Lung (tissue), 12 donors: Measurements from ENCODE around the gene G6PC1. TPM values are rescaled to one million over a fixed set of nuclear protein-coding genes. Genes with fewer than 3 reads are reported as not detected.
"Not testable (repeated sequence)": the region's sequence is repeated elsewhere in the genome, so short reads cannot be mapped to it uniquely, and the experiment has no call there.

ENCODE experiments used
- ATAC-seq: fragments of 200-7000 bp; cut with Tn5 transposase; one replicate; pipeline ENCODE4 v1.9.1; 2020; ENCODE audit warnings: moderate number of reproducible peaks; ENCODE audit not compliant: insufficient read depth, low FRiP score
- DNase-seq, 3 donors: peaks; one replicate each; pipeline ENCODE4 v3.0.0-alpha.2; 2013 to 2017
- H3K27ac ChIP-seq, 2 donors: one replicate each; pipeline ENCODE4 v1.5.1; 2013; ENCODE audit warnings: mild to moderate bottlenecking in 2 of 2, moderate library complexity in 2 of 2, control low read depth in 1 of 2, inconsistent platforms in 1 of 2, low read depth in 1 of 2, low read length in 1 of 2
- H3K27me3 ChIP-seq, 3 donors: one replicate each; pipeline ENCODE4 v1.5.1; 2013; ENCODE audit warnings: low read length in 2 of 3; ENCODE audit not compliant: control insufficient read depth in 3 of 3, insufficient read depth in 3 of 3
- H3K36me3 ChIP-seq, 4 donors: one replicate each; pipeline ENCODE4 v1.5.1; 2013; ENCODE audit warnings: low read length in 4 of 4, mild to moderate bottlenecking in 1 of 4, moderate library complexity in 1 of 4; ENCODE audit not compliant: control insufficient read depth in 4 of 4, insufficient read depth in 4 of 4
- H3K4me1 ChIP-seq, 5 donors: one replicate each; pipeline ENCODE4 v1.5.1; 2013; ENCODE audit warnings: low read length in 5 of 5, mild to moderate bottlenecking in 2 of 5, moderate library complexity in 1 of 5; ENCODE audit not compliant: control insufficient read depth in 5 of 5, insufficient read depth in 5 of 5
- H3K4me3 ChIP-seq: one replicate; pipeline ENCODE4 v1.5.1; 2013; ENCODE audit warnings: mild to moderate bottlenecking, control low read depth, moderate library complexity
- H3K9ac ChIP-seq, 2 donors: one replicate each; pipeline ENCODE4 v1.5.1; 2013; ENCODE audit warnings: low read length in 2 of 2, control low read depth in 1 of 2; ENCODE audit not compliant: insufficient read depth in 1 of 2
- H3K9me3 ChIP-seq, 4 donors: one replicate each; pipeline ENCODE4 v1.5.1; 2013; ENCODE audit warnings: low read length in 3 of 4, mild to moderate bottlenecking in 1 of 4, moderate library complexity in 1 of 4; ENCODE audit not compliant: control insufficient read depth in 4 of 4, insufficient read depth in 3 of 4
- CTCF ChIP-seq: IDR thresholded peaks from 2 replicates; pipeline ENCODE4 v1.5.1; 2012; ENCODE audit warnings: mild to moderate bottlenecking; ENCODE audit errors: control extremely low read depth, extremely low read depth
- WGBS, 2 donors: extraction: QIAGEN DNeasy Blood & Tissue Kit; methylation state at CpG; one replicate each; pipeline ENCODE4 v1.1.7; 2013; 5-methylcytosine and 5-hydroxymethylcytosine counted together
- polyA plus RNA-seq, 2 donors: library from polyadenylated mRNA; stranded (reverse); fragments of 200-250 nt; gene quantifications; one replicate each; pipeline ENCODE4 v1.2.1, GENCODE V29; 2013
- total RNA-seq, 2 donors: library from RNA; depleted of rRNA in 1 of 2; stranded (reverse); fragments of >200 nt in 1 of 2; gene quantifications; one replicate each; pipeline ENCODE4 v1.2.1, GENCODE V29; 2014 to 2021
- donor health status: control.
- donor health status: control.
- donor health status: Bipolar disorder and iron deficiency.
- donor health status: healthy.
- donor health status: DM: yes; HTN: yes; CAD: no.

The G6PC1 gene
- total and polyA plus RNA-seq, 4 donors, result 0.09 TPM; not detected in 3

GRCh38 chr17:42866631-42867575 lies 33.7 kb upstream of the G6PC1 start:
- no peak for TF ChIP-seq CTCF
- no peak overlapping the region for H3K27ac ChIP-seq
- H3K27me3 ChIP-seq, result no peaks in the 10 kb centered on the region
- WGBS, 2 donors, result 62 to 84% methylated on average over 12 of the region's 12 CpGs
- H3K4me3 ChIP-seq, result no peak overlapping the region
- peaks cover 0 to 24% (median 5%) of the 10 kb centered on the region in 5 donors for H3K4me1 ChIP-seq
- DNase-seq, result no peak
- ATAC-seq, result no peak
- peaks cover 0 to 20% (median 1%) of the 10 kb centered on the region in 4 donors for H3K36me3 ChIP-seq
- peaks cover 0 to 6% (median 0%) of the 10 kb centered on the region in 4 donors for H3K9me3 ChIP-seq
- no peak overlapping the region for H3K9ac ChIP-seq

GRCh38 chr17:42867694-42868261 lies 32.8 kb upstream of the G6PC1 start:
- 95 to 97% methylated on average over 18 to 21 of the region's 21 CpGs for WGBS, 2 donors
- not testable (repeated sequence) for H3K4me3 ChIP-seq, H3K27ac ChIP-seq, DNase-seq, H3K9ac ChIP-seq, ATAC-seq, H3K27me3 ChIP-seq, H3K9me3 ChIP-seq
- Histone ChIP-seq H3K36me3 (peaks cover 0 to 20% (median 1%) of the 10 kb centered on the region in 4 donors), H3K4me1 (peaks cover 0 to 19% (median 5%) of the 10 kb centered on the region in 5 donors)

DNA sequence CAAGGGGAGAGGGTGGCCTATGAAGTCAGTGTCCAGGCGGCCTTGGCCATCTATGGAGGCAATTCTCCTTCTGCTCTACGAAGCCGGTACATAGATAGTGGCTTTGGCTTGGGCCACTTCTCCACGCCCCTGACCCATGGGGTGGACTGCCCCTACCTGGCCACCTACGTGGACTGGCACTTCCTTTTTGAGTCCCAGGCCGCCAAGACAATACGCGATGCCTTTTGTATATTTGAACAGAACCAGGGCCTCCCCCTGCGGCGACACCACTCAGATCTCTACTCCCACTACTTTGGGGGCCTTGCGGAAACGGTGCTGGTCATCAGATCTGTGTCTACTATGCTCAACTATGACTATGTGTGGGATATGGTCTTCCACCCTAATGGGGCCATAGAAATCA lies 32.3 kb upstream of the G6PC1 start:
- DNase-seq (no peak), ATAC-seq (no peak)
- peaks cover 0 to 25% (median 5%) of the 10 kb centered on the region in 5 donors for H3K4me1 ChIP-seq
- H3K36me3 ChIP-seq, result peaks cover 0 to 20% (median 1%) of the 10 kb centered on the region in 4 donors
- H3K4me3 ChIP-seq, result no peak overlapping the region
- 96% methylated on average over 12 of the region's 12 CpGs for WGBS, 2 donors
- H3K27me3 ChIP-seq, result no peaks in the 10 kb centered on the region
- no peak overlapping the region for H3K9ac ChIP-seq
- H3K27ac ChIP-seq, result no peak overlapping the region
- H3K9me3 ChIP-seq, result peaks cover 0 to 6% (median 0%) of the 10 kb centered on the region in 4 donors
- TF ChIP-seq CTCF, result no peak

DNA sequence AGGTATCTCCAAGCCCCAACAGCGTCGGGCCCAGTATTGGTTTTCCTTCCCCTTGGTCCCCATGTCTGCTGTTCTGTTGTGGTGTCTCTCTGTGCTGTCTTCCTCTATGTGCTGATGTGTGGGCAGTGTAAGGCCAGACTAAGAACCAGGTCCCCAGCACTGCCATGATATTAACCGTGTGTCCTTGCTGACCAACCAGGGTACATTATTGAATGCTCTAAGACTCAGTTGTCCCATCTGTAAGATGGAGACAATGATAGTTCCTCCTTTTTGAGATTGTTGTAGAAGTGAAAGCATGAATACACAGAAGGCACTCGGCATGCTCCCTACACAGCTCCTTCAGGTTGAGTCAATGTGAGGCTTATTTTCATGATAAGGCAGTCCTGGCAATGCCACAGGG lies 29.0 kb upstream of the G6PC1 start:
- peaks cover 0 to 18% (median 0%) of the 10 kb centered on the region in 4 donors for H3K36me3 ChIP-seq
- peaks cover 0 to 6% (median 0%) of the 10 kb centered on the region in 4 donors for H3K9me3 ChIP-seq
- H3K27ac ChIP-seq, result no peak overlapping the region
- no peak overlapping the region for H3K4me3 ChIP-seq
- ATAC-seq, result no peak
- TF ChIP-seq CTCF, result no peak
- no peak for DNase-seq
- 92 to 95% methylated on average over 4 of the region's 4 CpGs for WGBS, 2 donors
- H3K9ac ChIP-seq, result no peak overlapping the region
- H3K27me3 ChIP-seq, result no peaks in the 10 kb centered on the region
- peaks cover 0 to 28% (median 8%) of the 10 kb centered on the region in 5 donors for H3K4me1 ChIP-seq
